ENCODE results near the gene PMEPA1. TPM values are rescaled to one million over a fixed set of nuclear protein-coding genes. Genes with fewer than 3 reads are reported as not detected.

Gene PMEPA1
- polyA plus RNA-seq, 10 donors: 15.2 to 31.8 (median 20.6) TPM

DNA sequence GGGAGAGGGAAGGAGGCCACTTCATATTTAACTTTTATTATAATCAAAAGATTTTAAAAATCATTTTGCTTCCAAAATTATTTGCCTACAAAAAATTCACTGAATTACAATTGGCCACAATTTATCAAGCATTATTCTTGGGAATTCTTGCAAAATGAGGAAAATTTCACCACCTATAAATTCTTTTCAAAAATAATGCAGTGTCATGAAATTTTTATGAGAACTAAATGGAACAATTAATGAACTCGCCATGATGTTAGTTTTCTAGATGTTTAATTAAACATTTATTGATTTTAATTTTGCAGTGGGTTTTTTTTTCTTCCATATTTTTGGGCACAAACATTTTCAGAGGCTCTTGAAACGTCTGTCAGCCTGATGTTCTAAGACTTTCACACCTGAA, 83.8 kb downstream of the PMEPA1 start:
- DNase-seq: no peak

DNA sequence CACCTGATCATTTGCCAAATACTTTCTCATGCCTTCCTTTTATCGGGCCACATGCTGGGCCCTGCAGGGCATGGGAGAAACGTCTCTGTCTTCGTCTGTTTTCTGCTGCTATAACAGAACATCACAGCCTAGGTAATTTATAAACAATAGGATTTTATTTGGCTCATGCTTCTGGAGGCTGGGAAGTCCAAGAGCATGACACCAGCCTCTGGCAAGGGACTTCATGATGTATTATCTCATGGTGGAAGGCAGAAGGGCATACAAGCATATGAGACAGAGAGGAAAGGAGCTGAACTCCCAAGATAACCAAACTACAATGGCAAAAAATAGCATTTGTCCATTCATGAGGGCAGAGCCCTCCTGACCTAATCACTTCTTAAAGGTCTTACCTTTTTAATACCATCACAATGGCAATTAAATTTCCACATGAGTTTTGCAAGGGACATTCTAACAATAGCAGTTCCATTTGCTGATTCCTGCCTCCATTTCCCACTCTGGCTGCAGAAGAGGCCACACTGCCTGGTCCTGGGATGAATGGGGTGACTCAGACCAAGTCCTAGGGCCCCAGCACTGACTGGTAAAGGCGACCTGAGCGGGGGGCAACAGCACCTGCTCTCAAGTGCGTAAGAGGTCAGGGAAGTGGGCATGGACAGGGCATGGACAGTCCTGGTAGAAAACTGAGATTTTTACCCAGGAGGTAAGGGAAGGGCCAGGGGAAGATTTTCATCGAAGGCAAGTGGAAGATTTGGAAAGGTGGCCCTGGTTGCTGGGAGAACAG, 84.4 kb downstream of the PMEPA1 start:
- DNase-seq: no peak

DNA sequence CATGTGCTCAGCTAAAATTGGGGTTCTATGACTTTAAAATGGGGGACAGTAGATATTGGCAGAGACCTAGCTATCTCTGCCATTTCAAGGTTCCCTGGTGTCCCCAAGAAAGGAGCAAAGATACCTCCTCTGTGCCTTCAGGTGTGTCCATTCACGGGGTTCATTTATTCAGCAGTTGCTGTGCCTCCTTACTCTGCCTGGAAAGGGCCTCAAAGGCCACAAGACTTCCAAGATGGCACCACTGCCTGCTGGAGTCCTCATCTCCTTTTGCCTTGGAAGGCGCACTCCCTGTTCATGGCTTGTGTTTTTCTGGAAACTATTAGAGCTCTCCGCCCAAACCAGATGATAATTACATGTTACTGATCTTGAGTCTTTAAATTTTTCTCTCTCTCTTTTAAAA, 85.7 kb downstream of the PMEPA1 start:
- no peak for DNase-seq

DNA sequence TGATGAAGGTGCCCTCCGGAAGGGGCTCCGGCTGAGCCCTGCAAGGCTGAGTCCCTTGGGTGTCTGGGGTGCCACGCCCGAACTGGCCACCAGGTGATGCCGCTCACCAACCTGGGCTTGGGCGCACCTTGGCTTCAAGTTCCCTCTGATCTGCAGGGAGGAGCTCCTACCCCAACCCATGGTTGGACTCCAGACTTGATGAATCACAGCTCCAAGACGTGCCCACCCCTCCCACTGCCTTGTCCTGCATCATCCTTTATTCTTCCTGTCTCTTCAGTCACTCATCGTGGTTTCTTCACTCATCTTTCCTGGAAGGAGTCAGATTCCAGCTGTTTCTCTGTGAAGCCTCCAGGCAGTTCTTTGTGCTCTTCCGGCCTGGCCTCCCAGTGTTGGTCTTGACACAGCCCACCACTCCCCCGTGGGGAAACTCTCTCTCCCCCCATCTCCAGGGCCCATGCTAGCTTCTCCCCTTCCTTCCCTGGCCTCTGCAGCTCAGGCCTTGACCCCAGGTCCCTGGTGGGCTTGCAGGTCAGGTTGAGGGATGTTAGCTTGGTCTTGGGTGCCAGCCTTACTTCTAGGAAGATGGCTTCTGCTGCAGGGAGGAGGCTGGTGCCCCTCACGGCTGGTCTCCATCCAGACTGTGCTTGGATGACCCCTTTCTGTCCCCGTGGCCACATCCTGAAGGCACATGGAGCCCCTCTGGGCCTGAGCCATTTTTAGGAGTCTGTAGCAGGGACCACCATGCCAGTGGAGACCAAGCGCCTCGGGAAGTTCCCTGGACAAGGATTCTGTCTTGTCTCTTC, 87.0 kb downstream of the PMEPA1 start:
- DNase-seq: peak in 1 of 3 donors; percentile 49

DNA sequence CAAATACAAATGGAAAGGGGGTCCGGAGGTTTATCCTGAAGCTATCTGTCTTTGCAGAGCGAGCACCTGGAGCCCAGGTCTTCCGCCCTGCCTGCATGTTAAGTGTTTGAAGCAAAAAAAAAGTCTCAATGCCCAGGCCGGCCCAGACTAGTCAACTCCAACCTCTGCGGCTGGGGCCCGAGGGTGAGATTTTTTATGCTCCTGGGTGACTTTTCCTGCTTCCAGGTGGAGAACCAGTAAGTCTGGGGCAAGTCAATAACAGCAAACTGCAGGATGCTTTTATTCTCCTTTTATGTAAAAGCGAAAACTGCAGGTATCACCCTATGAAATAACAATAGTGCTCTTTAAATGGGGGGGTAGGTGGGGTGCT, 87.6 kb downstream of the PMEPA1 start:
- no peak for DNase-seq

DNA sequence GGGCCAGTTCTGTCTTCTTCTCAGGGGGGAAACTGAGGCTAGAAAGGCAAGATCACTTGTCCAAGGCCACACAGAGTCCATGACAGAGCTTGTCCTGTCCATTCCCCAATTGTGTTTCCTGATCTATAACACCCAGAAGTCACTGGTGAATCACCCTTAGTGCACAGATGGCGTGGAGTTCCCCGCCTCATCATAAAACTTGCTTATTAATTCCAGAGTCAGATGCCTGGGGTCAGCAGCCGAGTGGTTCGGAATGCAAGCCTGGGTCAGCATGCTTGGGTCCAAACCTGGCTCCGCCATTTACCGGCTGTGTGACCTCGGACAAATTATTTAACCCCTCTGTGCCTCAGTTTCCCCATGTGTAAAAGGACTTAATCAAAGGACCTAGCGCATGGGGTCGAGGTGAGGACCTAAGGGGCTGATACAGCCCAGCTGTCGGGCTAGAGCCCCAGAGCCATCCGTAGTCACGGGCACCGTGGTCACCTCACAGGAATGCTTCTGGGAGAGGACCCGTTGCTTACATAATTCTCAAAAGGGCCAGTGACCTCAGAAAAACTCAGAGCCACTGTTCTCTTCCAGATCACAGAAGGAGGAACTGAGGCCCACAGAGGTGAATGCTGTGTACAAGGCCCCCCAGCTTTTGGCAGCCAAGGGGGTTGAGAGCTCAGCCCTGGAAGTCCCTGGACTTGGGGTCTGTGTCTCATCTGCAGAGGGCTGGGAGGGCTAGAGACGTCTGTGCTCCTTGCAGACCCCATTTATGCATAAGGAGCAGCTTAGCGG, 88.2 kb downstream of the PMEPA1 start:
- DNase-seq: no peak

DNA sequence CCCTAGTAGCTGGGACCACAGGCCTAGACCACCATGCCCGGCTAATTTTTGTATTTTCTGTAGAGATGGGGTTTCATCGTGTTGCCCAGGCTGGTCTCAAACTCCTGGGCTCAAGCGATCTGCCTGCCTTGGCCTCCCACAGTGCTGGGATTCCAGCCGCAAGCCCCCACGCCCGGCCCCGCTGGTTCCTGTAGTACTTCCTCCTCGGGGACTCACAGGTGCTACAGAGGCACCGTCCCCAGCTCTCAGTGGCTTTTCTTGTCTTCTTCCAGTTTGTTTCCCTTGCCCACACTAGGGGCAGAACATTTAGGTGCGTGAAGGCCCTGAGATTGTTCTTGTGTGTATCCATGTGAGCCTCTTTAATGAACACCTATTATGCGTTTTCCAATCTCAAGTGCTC, 88.8 kb downstream of the PMEPA1 start:
- no peak for DNase-seq

DNA sequence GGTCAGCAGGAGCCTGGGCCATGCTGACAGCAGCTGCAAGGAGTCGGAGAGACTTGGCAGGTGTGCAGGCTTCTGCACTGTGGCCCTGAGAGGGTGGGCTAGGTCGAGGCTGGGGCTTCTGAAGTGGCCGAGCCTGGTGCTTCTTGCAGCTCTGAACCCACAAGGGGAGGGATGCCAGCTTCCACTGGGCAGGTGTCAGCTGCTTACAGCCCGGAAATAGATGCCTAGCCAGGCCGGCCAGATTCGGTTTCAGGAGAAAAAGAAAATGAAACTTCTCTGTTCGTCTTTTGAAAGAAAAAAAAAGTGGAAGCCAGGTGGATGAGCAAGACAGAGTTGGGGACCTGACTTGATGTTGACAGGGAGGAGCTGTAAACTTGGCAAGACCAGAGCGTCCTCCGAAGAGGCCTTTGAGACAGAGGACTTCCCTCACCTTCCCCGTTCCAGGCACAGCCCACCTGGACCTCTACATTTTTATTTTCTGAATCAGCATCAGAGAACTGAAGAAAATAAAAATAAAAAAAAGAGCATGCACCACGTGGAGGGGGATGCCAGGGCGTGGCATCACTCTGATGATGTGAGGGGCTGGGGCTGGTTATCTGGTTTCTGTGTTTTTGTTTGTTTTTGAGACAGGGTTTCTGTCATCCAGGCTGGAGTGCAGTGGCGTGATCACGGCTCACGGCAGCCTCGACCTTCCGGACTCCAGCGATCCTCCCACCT, 89.4 kb downstream of the PMEPA1 start, which contains the start of gene ZBP1:
TSS of gene ZBP1 (minus strand) at position 153 of the 717 bp plus-strand sequence. CDS start at position 22, 131 bp downstream.
- no peak for DNase-seq

DNA sequence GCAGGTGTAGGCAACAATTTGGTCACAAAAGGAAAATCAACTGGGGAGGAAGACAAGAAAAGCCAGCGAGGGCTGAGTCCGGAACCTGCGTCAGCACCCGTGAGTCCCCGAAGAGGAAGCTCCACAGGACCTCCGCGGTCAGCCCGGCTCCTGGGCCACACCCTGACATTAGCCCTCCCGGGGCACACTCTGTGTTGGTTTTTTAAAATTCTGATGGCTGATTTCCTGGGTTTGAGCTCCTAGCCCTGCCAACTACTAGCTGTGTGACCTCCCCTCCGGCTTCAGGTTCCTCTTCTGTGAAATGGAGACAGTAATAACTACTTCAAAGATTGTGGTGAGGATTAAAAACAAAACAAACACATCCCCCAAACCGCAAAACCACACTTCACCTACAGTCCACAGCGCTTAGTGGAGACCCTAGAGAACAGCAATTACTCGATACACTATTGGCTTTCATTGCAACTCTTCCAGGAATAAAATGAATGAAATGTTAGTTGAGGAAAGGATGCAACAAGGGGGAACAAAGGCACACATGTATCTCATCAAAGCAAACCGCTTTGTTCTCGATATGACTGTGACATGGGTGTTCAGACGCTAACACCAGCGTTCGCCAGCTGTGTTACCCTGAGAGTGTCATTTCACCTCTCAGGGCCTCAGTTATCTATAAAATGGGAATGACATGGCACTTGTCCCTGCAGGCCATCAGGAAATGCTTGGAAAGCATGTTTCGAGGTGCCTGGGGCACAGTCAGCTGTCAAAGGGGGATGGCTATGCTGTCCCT, 90.6 kb downstream of the PMEPA1 start:
- no peak for DNase-seq

DNA sequence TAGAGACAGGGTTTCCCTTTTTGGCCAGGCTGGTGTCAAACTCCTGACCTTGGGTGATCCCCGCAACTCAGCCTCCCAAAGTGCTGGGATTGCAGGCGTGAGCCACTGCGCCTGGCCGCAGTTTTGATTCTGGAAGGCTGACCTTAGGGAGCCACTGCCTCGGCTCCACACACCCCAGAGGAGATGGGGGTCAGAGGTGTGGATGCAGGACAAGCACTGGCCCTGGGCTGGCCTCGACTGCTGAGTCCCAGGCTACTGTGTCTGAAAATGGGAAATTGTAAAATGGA, 91.1 kb downstream of the PMEPA1 start:
- no peak for DNase-seq

DNA sequence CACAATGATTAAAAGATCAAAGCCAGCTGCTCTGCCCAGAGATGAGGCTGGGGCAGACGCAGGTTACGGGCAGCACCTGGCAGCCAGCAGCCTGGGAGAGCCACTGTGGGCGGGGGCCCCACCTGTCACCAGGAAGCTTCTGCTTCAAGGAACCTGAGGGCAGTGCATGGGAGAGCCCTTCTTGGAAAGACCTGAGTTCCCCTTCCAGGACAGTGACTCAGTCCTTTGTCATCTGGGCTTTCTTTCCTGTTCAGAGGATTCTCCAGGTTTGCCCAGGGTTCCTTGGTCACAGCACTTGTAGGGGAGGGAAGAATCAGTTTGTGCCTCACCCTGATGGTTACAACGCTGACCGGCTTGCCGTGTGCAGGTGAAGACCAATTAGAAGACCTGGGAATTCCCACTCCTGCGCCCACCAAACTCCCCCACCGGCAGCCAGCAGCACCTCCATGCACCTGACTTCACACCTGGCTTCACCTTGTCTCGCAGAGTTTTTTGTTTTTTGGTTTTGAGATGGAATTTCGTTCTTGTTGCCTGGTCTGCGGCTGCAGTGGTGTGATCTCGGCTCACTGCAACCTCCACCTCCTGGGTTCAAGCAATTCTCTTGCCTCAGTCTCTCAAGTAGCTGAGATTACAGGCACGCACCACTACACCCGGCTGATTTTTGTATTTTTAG, 91.6 kb downstream of the PMEPA1 start:
- no peak for DNase-seq

DNA sequence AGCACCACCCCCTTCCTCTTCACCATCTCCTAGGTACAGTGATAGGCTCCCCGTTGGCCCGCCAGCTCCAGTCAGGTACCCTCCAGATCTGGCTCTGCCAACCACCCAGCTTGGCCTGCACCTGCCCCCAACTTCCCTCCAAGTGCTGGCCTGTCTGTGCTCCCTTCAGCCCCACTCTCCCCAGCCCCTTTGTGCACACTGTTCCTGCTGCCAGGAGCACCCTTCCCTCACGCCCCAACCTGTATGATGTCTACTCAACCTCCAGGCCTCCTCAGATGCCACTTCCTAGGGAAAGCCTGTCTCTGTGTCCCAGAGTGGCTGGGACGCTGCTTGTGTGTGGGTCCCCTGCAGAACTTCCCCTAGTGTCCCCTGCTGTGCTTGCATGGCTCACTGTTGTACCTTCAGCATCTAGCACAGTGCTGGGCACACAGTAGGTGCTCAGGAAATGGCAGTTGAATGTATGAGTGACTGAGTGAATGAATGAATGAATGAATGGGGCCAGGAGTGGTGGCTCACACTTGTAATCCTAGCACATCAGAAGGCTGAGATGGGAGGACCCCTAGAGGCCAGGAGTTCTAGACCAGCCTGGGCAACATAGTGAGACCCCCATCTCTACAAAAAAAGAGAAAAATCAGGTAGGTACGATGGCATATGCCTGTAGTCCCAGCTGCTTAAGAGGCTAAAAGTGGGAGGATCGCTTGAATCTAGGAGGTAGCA, 92.6 kb downstream of the PMEPA1 start:
- no peak for DNase-seq

DNA sequence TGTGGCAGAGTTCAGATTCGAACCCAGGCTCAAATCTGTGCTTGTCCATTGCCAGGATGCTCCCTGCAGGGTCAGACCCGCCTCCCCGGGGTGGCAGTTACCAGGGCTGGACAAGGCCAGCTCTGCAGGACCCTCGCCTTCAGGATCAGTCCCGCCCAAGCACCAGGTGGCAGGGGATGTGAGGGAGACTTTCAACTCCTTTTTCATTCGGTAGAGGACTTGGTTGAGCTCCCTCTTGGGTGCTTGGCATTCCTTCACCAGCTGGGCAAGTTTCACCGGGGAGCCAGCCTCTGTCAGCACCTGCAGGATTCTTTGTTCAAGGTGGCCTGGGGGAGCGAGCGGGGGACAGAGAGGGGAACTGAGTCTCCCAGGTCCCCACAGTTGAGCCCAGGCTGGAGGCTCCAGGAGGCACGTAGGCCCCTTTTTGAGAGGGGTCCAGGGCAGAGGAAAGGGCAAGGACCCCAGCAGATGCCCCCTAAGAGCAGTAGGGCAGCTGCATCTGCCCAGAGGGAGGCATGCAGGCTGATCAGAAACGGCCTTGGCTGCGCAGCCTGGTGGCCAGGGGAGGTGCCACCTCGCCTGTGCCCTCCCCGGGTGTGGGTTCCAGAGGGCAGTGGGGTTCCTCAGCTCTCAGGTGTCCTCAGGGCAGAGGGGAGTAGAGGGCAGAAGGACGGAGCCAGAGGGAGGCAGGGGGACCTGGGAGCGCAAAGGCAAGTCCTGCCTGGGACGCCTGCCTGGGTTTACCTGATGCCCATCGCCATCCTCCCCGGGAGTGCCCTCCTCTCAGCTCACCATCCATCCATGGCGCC, 93.5 kb downstream of the PMEPA1 start:
- no peak for DNase-seq

DNA sequence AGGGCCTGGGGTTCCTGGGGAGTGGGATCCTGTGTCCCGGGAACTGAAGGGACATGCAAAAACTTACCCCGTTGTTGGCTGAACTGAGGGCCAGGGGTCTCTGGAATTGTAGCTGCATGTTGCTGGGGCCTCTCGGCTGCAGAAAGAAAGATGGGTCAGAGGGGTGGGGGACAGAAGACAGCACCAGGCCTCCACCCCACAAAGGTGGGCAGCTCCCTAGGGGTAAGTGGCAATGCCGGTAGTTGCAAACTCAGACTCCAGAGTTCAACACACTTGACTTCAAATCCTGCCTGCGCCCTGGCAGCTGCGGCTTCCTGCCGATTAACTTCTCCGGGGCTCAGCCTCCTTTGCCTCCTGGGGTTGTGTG, 94.4 kb downstream of the PMEPA1 start:
- no peak for DNase-seq

DNA sequence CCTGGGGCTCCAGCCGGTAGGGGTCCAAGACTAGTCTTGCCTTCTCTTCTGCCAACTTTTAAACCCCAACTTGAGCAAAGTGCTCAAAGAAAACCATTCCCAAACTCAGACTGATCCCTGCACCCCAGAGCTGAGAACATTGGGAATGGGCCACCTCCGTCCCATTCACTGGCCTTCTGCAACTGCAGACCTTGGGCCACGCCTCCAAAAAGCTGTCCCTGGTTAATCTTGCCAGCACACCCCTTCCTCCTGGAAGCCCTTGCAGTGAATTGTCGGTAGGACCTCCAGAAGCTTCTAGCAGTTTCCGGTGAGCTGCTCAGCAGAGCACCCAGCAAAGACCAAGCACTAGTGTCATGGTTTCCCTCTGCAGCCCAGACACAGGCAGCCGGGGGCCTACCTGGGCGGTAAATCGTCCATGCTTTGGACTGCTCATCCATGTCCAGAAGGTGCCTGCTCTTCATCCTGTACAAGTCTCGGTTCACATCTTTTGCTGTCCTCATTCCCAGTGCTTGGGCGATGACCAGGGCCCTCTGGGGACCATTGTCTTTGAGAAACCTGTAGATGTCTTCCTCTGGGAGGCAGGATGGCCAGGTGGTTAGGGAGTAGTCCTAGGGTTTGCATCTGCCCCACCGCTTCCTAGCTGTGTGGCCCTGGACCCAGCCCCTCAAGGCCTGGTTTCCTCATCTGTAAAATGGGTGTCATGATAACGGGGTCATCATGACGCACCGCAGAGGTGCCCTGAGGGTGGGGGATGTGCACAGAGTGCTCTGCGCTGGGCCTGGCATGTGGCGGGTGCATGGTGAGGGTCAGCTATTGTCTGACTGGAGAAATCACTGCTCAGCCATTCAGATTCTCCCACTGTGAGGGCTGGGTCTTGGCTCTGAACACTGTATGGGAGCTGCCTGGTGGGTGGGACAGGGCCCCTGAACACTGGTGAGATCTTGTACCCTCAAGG, 95.0 kb downstream of the PMEPA1 start:
- no peak for DNase-seq

DNA sequence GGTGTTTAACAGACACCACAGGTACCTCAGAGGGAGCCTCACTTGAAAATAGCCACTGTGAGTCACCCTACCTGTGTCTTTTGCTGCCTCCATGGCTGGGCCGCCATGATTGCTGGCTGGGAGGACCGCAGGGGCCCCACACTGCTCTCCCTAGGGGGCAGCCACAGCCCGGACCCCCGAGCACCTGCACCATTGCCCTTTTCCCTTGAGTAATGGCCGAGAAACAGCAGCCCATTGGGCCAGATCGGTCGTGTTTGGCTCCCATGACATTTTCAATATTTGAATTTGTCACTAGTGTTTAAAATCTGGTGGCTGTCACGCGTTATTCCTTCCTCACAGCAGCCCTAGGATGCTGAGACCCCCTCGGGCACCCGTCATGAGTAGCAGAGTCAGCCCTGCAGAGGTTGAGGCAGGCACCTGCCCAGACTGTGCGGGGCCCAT, 96.3 kb downstream of the PMEPA1 start:
- no peak for DNase-seq

DNA sequence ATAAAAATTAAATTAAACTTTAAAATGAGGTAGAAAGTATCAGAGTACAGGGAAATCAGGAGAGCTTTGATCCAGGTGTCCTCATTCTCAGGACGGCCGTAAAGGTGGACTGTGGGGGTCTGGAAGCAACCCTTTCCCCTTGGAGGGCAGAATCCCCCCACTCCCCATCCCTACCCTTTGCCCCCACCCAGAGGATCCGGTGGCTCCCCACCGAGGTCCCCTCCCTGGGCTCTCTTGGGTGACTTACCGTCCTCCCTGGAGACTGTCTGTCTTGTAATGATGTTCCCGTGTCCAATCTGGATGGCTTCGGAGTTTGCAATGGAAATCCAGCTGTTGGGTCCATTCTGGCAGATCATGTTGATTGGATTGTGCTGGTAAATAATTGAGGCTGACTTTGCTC, 96.9 kb downstream of the PMEPA1 start:
- no peak for DNase-seq

DNA sequence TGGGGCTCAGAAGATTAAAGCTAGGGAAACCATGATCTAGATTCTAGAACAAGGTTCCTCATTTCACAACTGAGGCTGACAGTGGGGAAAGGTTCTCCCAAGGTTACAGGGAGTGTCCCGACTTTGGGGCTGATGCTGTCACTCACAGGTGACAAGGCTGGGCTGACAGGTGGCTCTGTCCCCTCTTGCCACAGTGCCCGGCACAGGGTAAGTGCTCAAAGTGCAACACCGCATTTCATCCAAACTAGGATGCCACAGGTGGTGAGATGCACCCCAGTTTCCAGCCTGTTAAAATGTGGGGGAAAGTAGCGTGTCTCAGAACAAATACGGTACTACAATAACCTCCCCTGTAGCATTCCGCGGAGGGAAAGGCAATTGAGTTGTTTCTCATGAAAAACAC, 97.4 kb downstream of the PMEPA1 start:
- no peak for DNase-seq
